Mesendoderm (in vitro differentiated cells): ENCODE results near the gene POLK.
"Not testable (repeated sequence)": the region's sequence is repeated elsewhere in the genome, so short reads cannot be mapped to it uniquely, and the experiment has no call there.

Experiments
- DNase-seq: peaks from one replicate; pipeline ENCODE4 v3.0.0; 2013
- H2AK5ac ChIP-seq: 2 replicates; pipeline ENCODE4 v1.6.1; 2013; ENCODE audit warnings: low read length, inconsistent platforms
- H2BK120ac ChIP-seq: 2 replicates; pipeline ENCODE4 v1.6.1; 2013; ENCODE audit warnings: low read depth, mild to moderate bottlenecking, low read length, moderate library complexity, mixed read lengths
- H2BK15ac ChIP-seq: replicated peaks from 2 replicates; pipeline ENCODE4 v1.6.1; 2013; ENCODE audit warnings: low read depth, mild to moderate bottlenecking, moderate library complexity
- H2BK5ac ChIP-seq: 2 replicates; pipeline ENCODE4 v1.6.1; 2013; ENCODE audit warnings: low read length, inconsistent platforms
- H3K18ac ChIP-seq: 2 replicates; pipeline ENCODE4 v1.6.1; 2013; ENCODE audit warnings: mild to moderate bottlenecking, low read length, mixed read lengths
- H3K23ac ChIP-seq: one replicate; pipeline ENCODE4 v1.6.1; 2013; ENCODE audit warnings: low read length
- H3K27ac ChIP-seq: 2 replicates; pipeline ENCODE4 v1.5.1; 2013; ENCODE audit warnings: low read depth, mild to moderate bottlenecking, inconsistent platforms, low read length, moderate library complexity
- H3K27me3 ChIP-seq: 2 replicates; pipeline ENCODE4 v1.6.1; 2013; ENCODE audit warnings: low read length, control low read depth, mild to moderate bottlenecking, inconsistent platforms; ENCODE audit not compliant: insufficient read depth, poor library complexity
- H3K36me3 ChIP-seq: 2 replicates; pipeline ENCODE4 v1.6.1; 2013; ENCODE audit warnings: low read length, inconsistent platforms; ENCODE audit not compliant: control insufficient read depth, insufficient read depth
- H3K4ac ChIP-seq: one replicate; pipeline ENCODE4 v1.6.1; 2013; ENCODE audit warnings: low read depth, mild to moderate bottlenecking, low read length, moderate library complexity
- H3K4me1 ChIP-seq: 2 replicates; pipeline ENCODE4 v1.6.1; 2013; ENCODE audit warnings: low read depth, low read length, inconsistent platforms; ENCODE audit not compliant: control insufficient read depth
- H3K4me2 ChIP-seq: 2 replicates; pipeline ENCODE4 v1.6.1; 2013; ENCODE audit warnings: low read length
- H3K4me3 ChIP-seq: 2 replicates; pipeline ENCODE4 v1.5.1; 2013; ENCODE audit warnings: mild to moderate bottlenecking, low read length
- H3K56ac ChIP-seq: one replicate; pipeline ENCODE4 v1.6.1; 2013; ENCODE audit warnings: low read length
- H3K79me1 ChIP-seq: 2 replicates; pipeline ENCODE4 v1.6.1; 2013; ENCODE audit warnings: low read length, inconsistent platforms
- H3K79me2 ChIP-seq: 2 replicates; pipeline ENCODE4 v1.6.1; 2013; ENCODE audit warnings: mild to moderate bottlenecking, low read length; ENCODE audit not compliant: control insufficient read depth, insufficient read depth
- H3K9ac ChIP-seq: 2 replicates; pipeline ENCODE4 v1.6.1; 2013; ENCODE audit warnings: low read length, inconsistent platforms
- H4K5ac ChIP-seq: one replicate; pipeline ENCODE4 v1.6.1; 2013; ENCODE audit warnings: low read length
- H4K8ac ChIP-seq: one replicate; pipeline ENCODE4 v1.6.1; 2013; ENCODE audit warnings: low read depth, mild to moderate bottlenecking, control low read depth, low read length, moderate library complexity
- WGBS: extraction: QIAGEN DNeasy Blood & Tissue Kit; methylation state at CpG from one replicate; pipeline ENCODE4 v1.1.7; 2013; ENCODE audit warnings: low lambda C conversion rate, missing lambda C conversion rate; ENCODE audit not compliant: insufficient coverage; ENCODE audit errors: extremely low coverage; 5-methylcytosine and 5-hydroxymethylcytosine counted together

The POLK gene

GRCh38 chr5:75560655-75561054 lies 49.0 kb downstream of the POLK start:
- not testable (repeated sequence) for H4K8ac ChIP-seq, H3K27ac ChIP-seq, H3K4me1 ChIP-seq, H2BK5ac ChIP-seq, H4K5ac ChIP-seq, H3K18ac ChIP-seq, H2BK15ac ChIP-seq, H3K79me2 ChIP-seq, H3K4ac ChIP-seq, H3K4me2 ChIP-seq, H3K23ac ChIP-seq, H2BK120ac ChIP-seq, DNase-seq, H3K4me3 ChIP-seq, H3K9ac ChIP-seq, H3K27me3 ChIP-seq, H3K79me1 ChIP-seq, H3K56ac ChIP-seq, H2AK5ac ChIP-seq, H3K36me3 ChIP-seq
- no CpG with 5 or more reads among the region's 1 CpG for WGBS

- H3K4me1 ChIP-seq, H3K18ac ChIP-seq, H3K4ac ChIP-seq, H3K9ac ChIP-seq, H4K8ac ChIP-seq, H2BK5ac ChIP-seq, H4K5ac ChIP-seq, H3K79me1 ChIP-seq, H3K27me3 ChIP-seq, H3K36me3 ChIP-seq, H3K4me2 ChIP-seq, H2AK5ac ChIP-seq, H3K4me3 ChIP-seq, H3K23ac ChIP-seq, H2BK120ac ChIP-seq, DNase-seq, H3K79me2 ChIP-seq, H3K56ac ChIP-seq, H2BK15ac ChIP-seq: not testable (repeated sequence)
- no CpG with 5 or more reads among the region's 15 CpGs for WGBS
- H3K27ac ChIP-seq: peak overlapping the region; percentile 37
Measured at GRCh38 chr5:75565991-75566709, 54.5 kb downstream of the POLK start.

GRCh38 chr5:75566710-75567309 lies 55.1 kb downstream of the POLK start:
- Histone ChIP-seq H2BK5ac (no peak overlapping the region), H3K9ac (no peak overlapping the region), H3K56ac (no peak overlapping the region), H3K18ac (no peak overlapping the region), H3K27me3 (no peaks in the 10 kb centered on the region), H4K8ac (no peak overlapping the region), H2BK15ac (no peak overlapping the region), H3K79me2 (no peaks in the 10 kb centered on the region), H3K4me3 (no peak overlapping the region), H3K79me1 (no peaks in the 10 kb centered on the region), H3K36me3 (no peaks in the 10 kb centered on the region), H3K4ac (no peak overlapping the region), H3K4me1 (no peaks in the 10 kb centered on the region), H4K5ac (no peak overlapping the region), H3K4me2 (no peak overlapping the region), H3K23ac (no peak overlapping the region), H2AK5ac (no peak overlapping the region), H2BK120ac (no peak overlapping the region), H3K27ac (peak overlapping the region; percentile 37)
- DNase-seq: peak; percentile 82
- WGBS: no CpG with 5 or more reads among the region's 6 CpGs

GRCh38 chr5:75567710-75568109 lies 56.0 kb downstream of the POLK start:
- no CpG with 5 or more reads among the region's 2 CpGs for WGBS
- no peak overlapping the region for H2AK5ac ChIP-seq
- H3K79me1 ChIP-seq: no peaks in the 10 kb centered on the region

GRCh38 chr5:75568202-75568601 lies 56.5 kb downstream of the POLK start:
- no peak overlapping the region for H3K18ac ChIP-seq

More at GRCh38 chr5:75567710-75568109, 56.0 kb downstream of the POLK start:
- H3K79me2 ChIP-seq: no peaks in the 10 kb centered on the region
- no peak overlapping the region for H3K4me2 ChIP-seq
- H3K27ac ChIP-seq: no peak overlapping the region
- H2BK15ac ChIP-seq: no peak overlapping the region
- H3K4me3 ChIP-seq: no peak overlapping the region
- H3K4ac ChIP-seq: no peak overlapping the region
- no peaks in the 10 kb centered on the region for H3K4me1 ChIP-seq
- no peak overlapping the region for H3K18ac ChIP-seq
- no peaks in the 10 kb centered on the region for H3K36me3 ChIP-seq
- no peak overlapping the region for H3K23ac ChIP-seq
- DNase-seq: peak; percentile 26
- H2BK5ac ChIP-seq: no peak overlapping the region
- H3K9ac ChIP-seq: no peak overlapping the region
- H3K56ac ChIP-seq: no peak overlapping the region
- H3K27me3 ChIP-seq: no peaks in the 10 kb centered on the region
- H2BK120ac ChIP-seq: peak overlapping the region; percentile 14
- H4K5ac ChIP-seq: no peak overlapping the region
- no peak overlapping the region for H4K8ac ChIP-seq

More at GRCh38 chr5:75568202-75568601, 56.5 kb downstream of the POLK start:
- Histone ChIP-seq H3K4ac (no peak overlapping the region), H3K27me3 (no peaks in the 10 kb centered on the region), H3K36me3 (no peaks in the 10 kb centered on the region), H3K4me2 (no peak overlapping the region), H3K56ac (no peak overlapping the region), H3K79me2 (no peaks in the 10 kb centered on the region), H2BK120ac (no peak overlapping the region), H2BK5ac (no peak overlapping the region), H2AK5ac (no peak overlapping the region), H2BK15ac (no peak overlapping the region), H3K79me1 (no peaks in the 10 kb centered on the region), H3K23ac (no peak overlapping the region), H4K5ac (no peak overlapping the region), H3K4me3 (no peak overlapping the region), H3K27ac (no peak overlapping the region), H4K8ac (no peak overlapping the region), H3K4me1 (no peaks in the 10 kb centered on the region), H3K9ac (no peak overlapping the region)
- WGBS: no CpG with 5 or more reads among the region's 2 CpGs
- DNase-seq: no peak
